HG03558 (cell line): ENCODE measurements around the gene EIF3F.
"Not testable (repeated sequence)": the region's sequence is repeated elsewhere in the genome, so short reads cannot be mapped to it uniquely, and the experiment has no call there.

ENCODE experiments used
- ATAC-seq: cut with Tn5 transposase; IDR thresholded peaks from one replicate; pipeline ENCODE4 v1.9.1; 2021; ENCODE audit warnings: moderate number of reproducible peaks; ENCODE audit not compliant: unreplicated experiment; ENCODE audit errors: extremely low read depth

The EIF3F gene

DNA sequence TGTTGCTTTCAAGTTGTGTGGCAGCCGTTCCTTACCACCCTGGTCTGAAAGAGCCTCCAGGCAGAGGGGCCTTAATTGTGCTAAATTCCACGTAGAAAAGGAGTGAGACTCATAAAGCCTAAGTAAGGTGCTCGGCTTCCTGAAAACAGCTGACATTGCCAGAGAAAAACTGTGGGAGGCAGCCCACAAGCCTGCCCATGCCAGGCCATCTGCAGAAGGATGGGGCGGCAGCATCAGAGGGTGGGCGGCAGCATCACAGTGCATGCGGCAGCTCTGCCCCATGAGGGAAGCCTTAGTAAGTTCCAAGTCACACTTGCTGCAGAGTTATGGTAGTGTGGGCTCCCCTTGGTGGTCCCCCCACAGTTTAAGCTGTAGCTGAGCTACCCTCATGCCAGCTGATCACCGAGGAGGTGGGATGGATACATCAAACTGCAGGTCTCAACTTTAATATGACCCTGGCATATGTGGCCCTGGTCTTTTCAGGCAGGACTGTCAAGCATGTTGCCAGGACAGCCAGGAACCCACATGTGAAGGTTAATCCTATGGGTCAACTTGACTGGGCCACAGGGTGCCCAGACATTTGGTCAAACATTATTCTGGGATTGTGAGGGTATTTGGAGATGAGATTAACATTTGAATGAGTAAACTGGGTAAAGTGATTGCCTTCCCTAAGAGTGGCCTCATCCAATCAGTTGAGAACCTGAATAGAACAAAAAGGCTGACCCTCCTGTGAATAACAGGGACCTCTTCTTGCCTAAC lies 3.1 kb upstream of the EIF3F start:
- no peak for ATAC-seq

DNA sequence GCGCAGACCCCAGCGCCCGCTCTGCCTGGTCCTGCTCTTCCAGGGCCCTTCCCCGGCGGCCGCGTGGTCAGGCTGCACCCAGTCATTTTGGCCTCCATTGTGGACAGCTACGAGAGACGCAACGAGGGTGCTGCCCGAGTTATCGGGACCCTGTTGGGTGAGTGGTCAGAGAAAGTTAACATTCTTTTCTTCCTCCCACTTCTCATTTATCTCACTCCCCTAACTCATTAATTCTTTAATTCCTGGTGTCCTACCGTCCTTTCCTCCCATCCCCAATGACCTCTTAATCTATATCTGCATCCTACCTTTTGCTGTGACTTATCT lies 385 bp downstream of the EIF3F start:
- ATAC-seq = not testable (repeated sequence)

DNA sequence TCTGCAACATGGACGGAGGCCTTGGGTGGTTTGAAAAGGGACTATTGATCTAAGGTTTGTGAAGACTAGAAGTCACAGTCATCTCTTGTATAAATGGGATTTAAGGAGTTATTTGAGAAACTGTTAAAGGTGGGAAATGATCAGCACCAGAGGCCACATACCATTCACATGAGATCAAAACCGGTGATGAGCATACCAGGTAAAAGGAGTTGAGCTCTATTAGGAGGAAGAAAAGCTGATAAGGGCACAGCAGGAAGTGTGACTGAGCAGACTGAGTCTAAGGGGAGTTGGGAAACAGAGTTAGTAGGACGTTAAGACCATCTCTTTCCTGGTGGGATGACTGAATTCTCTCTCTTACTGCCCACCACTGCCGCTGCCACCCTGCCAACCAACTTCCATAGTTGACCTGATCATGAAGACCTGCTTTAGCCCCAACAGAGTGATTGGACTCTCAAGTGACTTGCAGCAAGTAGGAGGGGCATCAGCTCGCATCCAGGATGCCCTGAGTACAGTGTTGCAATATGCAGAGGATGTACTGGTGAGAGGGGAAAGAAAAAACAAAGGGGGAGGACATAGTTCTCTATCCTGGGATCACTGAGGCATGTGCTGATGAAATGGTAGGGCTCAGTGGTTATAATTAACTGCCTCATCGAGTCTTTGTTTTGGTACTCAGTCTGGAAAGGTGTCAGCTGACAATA lies 7.6 kb downstream of the EIF3F start:
- no peak for ATAC-seq

DNA sequence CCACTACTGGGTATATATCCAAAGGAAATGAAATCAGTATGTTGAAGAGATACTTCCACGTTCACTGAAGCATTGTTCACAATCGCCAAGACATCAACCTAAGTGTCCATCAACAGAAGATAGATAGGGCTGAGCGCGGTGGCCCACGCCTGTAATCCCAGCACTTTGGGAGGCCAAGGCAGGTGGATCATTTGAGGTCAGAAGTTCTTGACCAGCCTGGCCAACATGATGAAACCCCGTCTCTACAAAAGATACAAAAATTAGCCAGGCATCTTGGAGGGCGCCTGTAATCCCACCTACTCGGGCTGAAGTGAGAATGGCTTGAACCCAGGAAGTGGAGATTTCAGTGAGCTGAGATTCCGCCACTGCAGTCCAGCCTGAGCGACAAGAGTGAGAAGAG lies 12.7 kb downstream of the EIF3F start:
- ATAC-seq = no peak

DNA sequence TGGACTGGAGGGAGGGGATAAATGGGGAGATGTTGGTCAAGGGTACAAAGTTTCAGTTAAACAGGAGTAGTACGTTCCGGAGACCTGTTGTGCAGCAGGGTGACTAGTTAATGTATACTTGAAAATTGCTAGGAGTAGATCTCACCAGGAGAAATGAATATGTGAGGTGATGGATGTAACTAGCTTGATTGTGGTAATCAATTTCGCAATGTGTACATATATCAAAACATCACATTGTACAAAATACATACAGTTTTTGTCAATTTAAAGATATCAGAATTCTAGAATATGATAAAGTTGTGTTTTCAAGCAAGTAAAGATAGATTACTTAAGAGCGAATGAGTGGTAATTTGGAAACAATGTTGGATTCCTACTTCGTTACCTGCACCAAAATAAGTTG lies 13.3 kb downstream of the EIF3F start:
- no peak for ATAC-seq

DNA sequence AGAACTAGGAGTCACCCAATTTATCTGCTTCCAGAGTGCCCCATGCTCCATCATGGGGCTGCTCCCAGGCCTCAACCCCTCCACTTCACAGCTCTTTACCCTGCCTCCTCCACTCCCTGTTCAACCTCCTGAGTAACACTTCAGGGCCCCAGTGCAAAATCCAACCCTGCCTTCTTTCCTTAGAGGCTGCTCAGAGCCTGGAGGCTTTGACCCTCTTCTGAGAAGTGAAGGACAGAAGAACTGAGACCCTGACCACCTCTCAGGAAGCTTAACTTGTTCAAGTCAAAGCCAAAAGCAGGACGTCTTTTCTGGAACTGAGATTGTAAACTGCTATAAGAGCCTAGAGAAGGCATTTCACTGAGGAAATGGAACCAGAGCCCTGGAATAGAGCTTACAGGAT lies 15.5 kb downstream of the EIF3F start:
- ATAC-seq = no peak

DNA sequence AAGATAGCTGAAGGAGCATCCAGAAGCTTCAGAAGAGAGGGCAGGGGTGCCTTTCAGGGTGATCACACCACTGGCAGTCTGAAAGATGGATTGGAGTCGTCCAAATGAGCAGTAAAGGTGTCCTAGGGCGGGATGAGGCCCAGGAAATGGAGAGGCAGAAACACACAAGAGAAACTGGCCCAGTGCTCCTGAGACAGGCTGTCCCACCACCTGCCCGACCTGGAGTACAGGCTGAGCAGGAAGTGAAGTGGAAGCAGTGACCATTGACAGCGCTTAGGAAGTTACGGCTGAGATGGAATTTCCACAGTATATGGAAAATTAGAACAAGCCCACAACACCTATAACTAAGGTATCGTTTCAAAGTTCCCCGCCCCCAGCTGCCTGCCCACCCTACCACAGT lies 16.1 kb downstream of the EIF3F start:
- ATAC-seq = no peak

GRCh38 chr11:8004008-8004407 lies 16.9 kb downstream of the EIF3F start:
- ATAC-seq = no peak

DNA sequence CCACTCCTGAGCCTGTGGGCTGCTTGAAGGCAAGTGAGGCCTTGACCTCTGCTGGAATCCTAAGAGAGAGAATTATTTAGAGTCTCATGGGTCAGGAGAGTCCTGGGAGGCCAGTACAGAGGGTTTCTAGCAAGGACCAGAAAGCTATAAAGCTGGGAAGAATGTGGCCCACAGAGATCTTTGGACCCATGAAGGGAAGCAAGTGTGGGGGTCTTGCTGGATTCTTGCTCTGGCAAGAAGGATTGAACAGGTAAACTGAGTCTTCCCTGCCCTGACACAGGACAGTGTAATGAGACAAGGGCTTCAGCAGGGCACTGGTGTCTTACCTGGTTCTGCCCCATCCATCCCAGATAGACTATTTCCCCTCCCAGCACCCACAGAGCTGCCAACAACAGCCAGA lies 18.4 kb downstream of the EIF3F start:
- no peak for ATAC-seq

DNA sequence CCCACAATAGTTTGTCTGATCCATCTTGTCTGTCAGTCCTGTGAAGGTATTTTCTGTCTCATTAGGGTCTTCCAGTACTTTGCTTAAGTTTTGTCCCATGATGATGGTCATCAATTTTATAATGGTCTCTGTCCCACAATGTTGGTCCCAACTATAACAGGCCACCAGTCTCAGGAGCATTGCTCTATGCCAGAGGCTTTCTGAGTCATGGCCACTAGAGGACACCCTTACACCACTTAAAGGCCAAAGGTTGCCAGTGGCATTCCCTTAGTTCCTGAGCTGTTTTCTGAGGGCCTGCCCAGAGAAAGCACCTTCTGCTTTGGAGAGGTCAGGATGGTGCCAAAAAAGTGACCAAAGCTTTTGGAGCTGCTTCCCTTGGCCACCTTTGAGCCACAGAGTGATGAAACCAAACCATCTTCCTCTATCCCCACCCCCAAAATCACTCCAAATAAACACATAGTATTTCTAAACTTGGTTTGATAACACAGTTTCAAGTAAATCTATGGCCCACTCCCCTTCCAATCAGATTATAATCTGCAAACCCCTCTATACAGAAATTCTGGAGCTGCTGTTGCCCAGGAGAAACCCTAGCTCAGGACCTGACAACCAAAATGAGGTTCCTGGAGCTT lies 19.3 kb downstream of the EIF3F start:
- no peak for ATAC-seq

- ATAC-seq = no peak
Observed at GRCh38 chr11:8008212-8008611, 21.1 kb downstream of the EIF3F start.

DNA sequence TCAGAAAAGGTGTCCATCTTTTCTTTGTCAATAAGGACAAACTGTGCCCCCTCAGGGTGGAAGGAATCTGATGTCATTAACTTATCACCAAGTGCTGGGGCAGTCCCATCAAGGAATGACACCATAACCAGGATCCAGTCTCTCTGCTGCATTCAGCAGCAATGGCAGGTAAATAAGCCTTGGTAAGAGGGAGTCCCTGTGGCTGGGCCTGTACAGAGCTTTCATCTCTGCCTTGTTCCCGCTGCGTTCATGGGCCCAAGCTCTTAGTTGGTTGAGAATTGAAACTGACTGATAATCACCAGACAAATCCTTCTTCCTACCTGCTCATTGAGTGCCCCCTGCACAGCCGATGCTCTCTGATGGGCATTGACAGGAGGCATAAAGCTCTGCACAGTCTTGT lies 22.7 kb downstream of the EIF3F start:
- ATAC-seq = no peak

DNA sequence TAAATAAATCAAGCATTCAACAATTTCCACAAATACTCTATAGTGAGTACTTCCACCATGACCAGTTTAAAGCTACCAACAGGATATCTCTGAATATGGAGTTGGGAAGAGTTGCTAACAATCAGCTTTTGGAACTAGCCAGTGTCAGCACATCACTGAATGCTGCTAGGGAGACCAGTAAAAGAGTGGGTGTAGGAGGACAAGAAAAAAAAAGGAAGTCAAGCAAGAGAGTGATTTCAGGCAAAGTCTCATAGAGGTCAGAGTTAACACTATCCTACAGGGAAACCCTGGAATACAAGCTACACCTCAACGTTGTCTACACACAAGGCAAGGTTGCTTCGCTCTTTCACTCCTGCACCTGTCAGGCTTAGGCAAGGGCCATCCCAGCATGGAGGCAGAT lies 24.2 kb downstream of the EIF3F start:
- no peak for ATAC-seq

GRCh38 chr11:8011981-8012444 lies 24.9 kb downstream of the EIF3F start:
- ATAC-seq = no peak

DNA sequence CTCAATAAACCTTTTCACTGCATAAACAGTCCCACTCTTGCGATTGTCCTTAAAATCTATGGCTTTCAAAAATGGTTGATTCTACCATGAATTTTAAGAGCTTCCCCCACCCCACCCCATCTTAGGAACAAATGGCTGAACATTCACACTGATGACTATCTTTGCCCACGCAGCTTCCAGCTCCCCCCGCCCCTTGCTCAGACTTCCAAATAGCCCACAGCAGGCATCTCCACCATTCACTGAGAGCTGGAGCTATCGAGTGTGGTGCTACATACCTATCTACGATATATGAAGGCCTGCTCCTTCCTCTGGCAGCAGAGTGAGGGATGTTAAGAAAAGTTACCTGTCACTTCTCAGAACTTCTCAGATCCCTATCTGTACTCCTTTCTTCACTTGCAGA lies 26.7 kb downstream of the EIF3F start:
- no peak for ATAC-seq

- ATAC-seq = no peak
Observed at GRCh38 chr11:8015753-8016239, 28.7 kb downstream of the EIF3F start.

GRCh38 chr11:8016440-8016839 lies 29.3 kb downstream of the EIF3F start:
- ATAC-seq = no peak

DNA sequence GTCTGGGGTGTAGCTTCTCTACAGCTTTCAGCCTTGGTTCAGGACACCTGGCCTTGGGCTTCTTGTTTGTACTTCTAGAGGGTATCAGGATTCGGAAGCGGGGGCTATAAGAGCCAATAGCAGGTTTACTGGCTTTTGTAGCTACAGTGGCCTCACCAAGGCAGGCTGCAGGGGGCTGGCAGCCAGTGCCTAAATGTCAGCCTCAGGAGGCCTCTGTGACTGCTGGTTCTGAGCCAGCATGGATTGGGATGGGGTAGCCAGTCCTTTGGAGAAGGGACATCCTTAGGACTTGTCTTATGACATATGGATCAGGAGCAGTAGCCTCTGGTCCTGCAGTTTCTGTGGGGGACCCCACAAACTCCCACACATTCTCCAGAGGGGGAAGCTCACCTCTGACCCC lies 29.9 kb downstream of the EIF3F start:
- ATAC-seq = no peak

DNA sequence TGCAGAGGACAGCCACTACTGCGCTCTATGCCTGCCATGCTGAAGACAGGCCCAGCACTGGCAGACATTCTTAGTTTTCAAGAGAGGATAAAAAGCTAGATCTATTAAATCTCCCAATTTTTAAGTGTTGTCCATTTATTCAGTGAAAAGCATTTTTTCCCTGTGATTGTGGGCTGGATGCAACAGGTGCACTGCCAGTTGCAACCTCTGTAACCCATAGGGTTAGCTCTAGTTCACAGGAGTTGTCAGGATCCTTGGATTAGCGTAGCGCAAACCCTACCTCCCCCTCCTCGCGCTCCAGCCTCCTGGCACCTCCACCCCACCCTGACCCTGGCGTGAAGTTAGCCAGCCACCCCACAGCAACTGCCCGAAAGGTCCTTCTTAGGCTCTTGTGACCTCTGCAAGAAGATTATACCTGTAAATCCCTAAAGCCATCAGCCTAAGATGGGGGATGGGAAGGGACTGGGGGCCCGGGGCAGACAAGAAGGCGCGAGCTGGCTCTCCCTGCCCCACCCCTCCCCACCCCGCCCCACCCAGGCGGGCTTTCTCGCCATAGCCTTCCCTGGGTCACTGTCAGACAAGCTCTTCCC lies 30.9 kb downstream of the EIF3F start:
- ATAC-seq = no peak

DNA sequence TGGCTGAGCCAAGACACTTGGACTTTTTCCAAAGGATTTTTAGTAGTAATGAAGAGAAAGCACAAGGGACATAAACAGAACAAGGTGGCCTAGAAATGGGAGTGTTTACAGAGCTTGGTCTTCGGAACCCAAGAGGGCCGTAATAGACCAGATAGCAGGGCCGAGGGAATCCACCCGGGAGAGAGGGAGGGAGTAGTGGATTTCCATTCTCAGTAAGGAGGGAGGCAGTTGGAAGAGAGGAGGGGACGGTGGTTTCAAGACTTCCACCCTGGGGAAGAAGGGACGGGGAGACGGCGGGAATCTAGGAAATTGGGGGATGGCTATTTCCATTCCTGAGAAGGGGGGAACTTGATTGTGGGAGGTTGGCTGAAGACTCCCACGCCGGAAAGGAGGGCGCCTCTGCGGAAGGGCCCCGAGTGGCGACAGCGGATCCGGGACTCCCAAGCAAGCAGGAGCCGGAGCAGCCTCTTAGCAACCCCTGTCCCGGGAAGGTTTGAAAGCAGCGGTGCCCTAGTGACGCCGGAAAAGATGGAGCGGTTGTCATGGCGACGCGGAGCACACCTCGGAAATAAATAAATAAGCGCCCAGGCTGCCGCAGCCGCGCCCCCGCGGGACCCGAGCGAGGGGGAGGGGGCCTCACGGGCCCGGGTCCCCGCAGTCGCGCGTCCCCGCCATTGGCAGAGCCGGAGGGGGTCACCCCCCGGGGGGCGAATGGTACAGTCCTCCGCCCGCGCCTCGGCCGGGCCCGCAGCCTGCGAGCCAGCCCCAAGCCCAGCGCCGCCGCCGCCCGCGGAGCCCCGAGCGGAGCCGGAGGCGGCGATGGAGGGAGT lies 31.6 kb downstream of the EIF3F start:
- ATAC-seq = no peak
